HepG2 (cell line): ENCODE data around the gene ATP9A. TPM values are rescaled to one million over a fixed set of nuclear protein-coding genes. Genes with fewer than 3 reads are reported as not detected.
A peak's percentile ranks its signal among the peaks of the same experiment; 100 is the strongest.

ENCODE experiments used
- ATF7-NPFF ChIP-seq: sonication (generic); formaldehyde crosslinking; IDR thresholded peaks from 2 replicates; pipeline ENCODE4 v1.8.1; 2023; ENCODE audit warnings: mild to moderate bottlenecking, low read depth, missing genetic modification reagents, moderate library complexity
- CCAR2 ChIP-seq: fragments of 200-400 bp; formaldehyde crosslinking; optimal IDR thresholded peaks from 2 replicates; pipeline ENCODE3; 2018; ENCODE audit warnings: low read depth, mild to moderate bottlenecking, low read length, moderate library complexity
- CENPT ChIP-seq: sonication (generic); formaldehyde crosslinking; IDR thresholded peaks from 2 replicates; pipeline ENCODE4 v1.8.0; 2022; ENCODE audit warnings: low read depth, mild to moderate bottlenecking, moderate library complexity, missing genetic modification reagents
- EZH2 ChIP-seq: conservative IDR thresholded peaks from 2 replicates; pipeline ENCODE4 v1.6.1; 2012; ENCODE audit warnings: mild to moderate bottlenecking, low read depth, low read length, moderate library complexity
- FOXO4 ChIP-seq: sonication (generic); formaldehyde crosslinking; conservative IDR thresholded peaks from 2 replicates; pipeline ENCODE4 v1.8.1; 2023; ENCODE audit warnings: missing genetic modification reagents
- HDAC1 ChIP-seq: sonication (generic); formaldehyde crosslinking; IDR thresholded peaks from 2 replicates; pipeline ENCODE4 v1.5.1; 2020; ENCODE audit warnings: mild to moderate bottlenecking, missing genetic modification reagents
- HNF4A ChIP-seq: sonication (generic); formaldehyde crosslinking; IDR thresholded peaks from 2 replicates; pipeline ENCODE4 v1.4.0; 2020; ENCODE audit warnings: missing genetic modification reagents
- KLF9 ChIP-seq: IDR thresholded peaks from 2 replicates; pipeline ENCODE4 v1.6.1; 2016; ENCODE audit warnings: low read depth
- NCOA1 ChIP-seq: sonication (generic); formaldehyde crosslinking; IDR thresholded peaks from 2 replicates; pipeline ENCODE4 v1.9.0; 2021; ENCODE audit warnings: missing genetic modification reagents
- NFATC3 ChIP-seq: sonication (generic); formaldehyde crosslinking; IDR thresholded peaks from 2 replicates; pipeline ENCODE4 v1.5.1; 2020; ENCODE audit warnings: mild to moderate bottlenecking, missing genetic modification reagents
- NR2F1 ChIP-seq, 2 experiments: fragments of 450-650 bp in 1 of 2; formaldehyde crosslinking in 1 of 2; IDR thresholded peaks; 2 replicates each; pipeline versions ENCODE4 v1.5.0 to v1.6.1; 2016 to 2020; ENCODE audit warnings: mild to moderate bottlenecking in 1 of 2, missing compliant biosample characterization in 1 of 2, missing genetic modification reagents in 1 of 2, moderate library complexity in 1 of 2
- NR2F2 ChIP-seq: IDR thresholded peaks from 2 replicates; pipeline ENCODE4 v1.6.1; 2012; ENCODE audit warnings: low read depth, inconsistent platforms, borderline replicate concordance
- PRDM15 ChIP-seq: sonication (generic); formaldehyde crosslinking; IDR thresholded peaks from 2 replicates; pipeline ENCODE4 v1.4.0; 2020; ENCODE audit warnings: missing genetic modification reagents
- XRCC5 ChIP-seq: fragments of 200-400 bp; formaldehyde crosslinking; optimal IDR thresholded peaks from 2 replicates; pipeline ENCODE3; 2017; ENCODE audit warnings: mild to moderate bottlenecking, low read length
- ZBTB42 ChIP-seq: sonication (generic); formaldehyde crosslinking; IDR thresholded peaks from 2 replicates; pipeline ENCODE4 v1.5.0; 2020; ENCODE audit warnings: mild to moderate bottlenecking, missing genetic modification reagents
- ZNF3 ChIP-seq: IDR thresholded peaks from 2 replicates; pipeline ENCODE4 v1.7.0; 2017; ENCODE audit warnings: inconsistent platforms
- ZNF781 ChIP-seq: sonication (generic); formaldehyde crosslinking; IDR thresholded peaks from 2 replicates; pipeline ENCODE4 v1.5.1; 2020; ENCODE audit warnings: borderline replicate concordance, mild to moderate bottlenecking, missing genetic modification reagents; ENCODE audit errors: not compliant biosample characterization
- polyA plus RNA-seq, 8 experiments: library from polyadenylated mRNA; depleted of rRNA in 3 of 8; stranded (reverse) in 7 of 8; unstranded in 1 of 8; fragments of >200 nt; fragmentation: Illumina TruSeq in 4 of 8; extraction: Trizol in 4 of 8; gene quantifications; 2 replicates each; pipeline versions ENCODE4 v1.2.1 to v1.2.3, GENCODE V29; 2011 to 2016; ENCODE audit warnings: low read depth in 4 of 8, missing spikeins in 1 of 8, mixed read lengths in 1 of 8; ENCODE audit not compliant: insufficient read depth in 1 of 8
- total RNA-seq, 5 experiments: library from RNA; depleted of rRNA; stranded (reverse); fragments of >200 nt; fragmentation: Illumina TruSeq; extraction: Trizol; gene quantifications; 2 replicates each; pipeline ENCODE4 v1.2.3, GENCODE V29; 2016; ENCODE audit warnings: low read depth in 1 of 5
- TF ChIP-seq, protein P1 (sequence below): sonication (generic); formaldehyde crosslinking; IDR thresholded peaks from 2 replicates; pipeline ENCODE4 v1.4.0; 2020; ENCODE audit warnings: missing genetic modification reagents, mild to moderate bottlenecking, borderline replicate concordance
- TF ChIP-seq, protein P2 (sequence below): sonication (generic); formaldehyde crosslinking; IDR thresholded peaks from 2 replicates; pipeline ENCODE4 v1.4.0; 2020; ENCODE audit warnings: missing genetic modification reagents, borderline replicate concordance

The ATP9A gene
- total and polyA plus RNA-seq, 2 of the 13 experiments (the other 11 are each of a cell fraction or from before 2014, with no cell fraction given): 11.8 to 18.5 TPM

GRCh38 chr20:51647674-51648570, 120.3 kb downstream of the ATP9A start (continued):
- TF ChIP-seq CCAR2: no peak
- no peak for TF ChIP-seq CENPT (CRISPR knock-in tag)
- no peak for TF ChIP-seq ATF7-NPFF (CRISPR knock-in tag)
- TF ChIP-seq, protein P1, sequence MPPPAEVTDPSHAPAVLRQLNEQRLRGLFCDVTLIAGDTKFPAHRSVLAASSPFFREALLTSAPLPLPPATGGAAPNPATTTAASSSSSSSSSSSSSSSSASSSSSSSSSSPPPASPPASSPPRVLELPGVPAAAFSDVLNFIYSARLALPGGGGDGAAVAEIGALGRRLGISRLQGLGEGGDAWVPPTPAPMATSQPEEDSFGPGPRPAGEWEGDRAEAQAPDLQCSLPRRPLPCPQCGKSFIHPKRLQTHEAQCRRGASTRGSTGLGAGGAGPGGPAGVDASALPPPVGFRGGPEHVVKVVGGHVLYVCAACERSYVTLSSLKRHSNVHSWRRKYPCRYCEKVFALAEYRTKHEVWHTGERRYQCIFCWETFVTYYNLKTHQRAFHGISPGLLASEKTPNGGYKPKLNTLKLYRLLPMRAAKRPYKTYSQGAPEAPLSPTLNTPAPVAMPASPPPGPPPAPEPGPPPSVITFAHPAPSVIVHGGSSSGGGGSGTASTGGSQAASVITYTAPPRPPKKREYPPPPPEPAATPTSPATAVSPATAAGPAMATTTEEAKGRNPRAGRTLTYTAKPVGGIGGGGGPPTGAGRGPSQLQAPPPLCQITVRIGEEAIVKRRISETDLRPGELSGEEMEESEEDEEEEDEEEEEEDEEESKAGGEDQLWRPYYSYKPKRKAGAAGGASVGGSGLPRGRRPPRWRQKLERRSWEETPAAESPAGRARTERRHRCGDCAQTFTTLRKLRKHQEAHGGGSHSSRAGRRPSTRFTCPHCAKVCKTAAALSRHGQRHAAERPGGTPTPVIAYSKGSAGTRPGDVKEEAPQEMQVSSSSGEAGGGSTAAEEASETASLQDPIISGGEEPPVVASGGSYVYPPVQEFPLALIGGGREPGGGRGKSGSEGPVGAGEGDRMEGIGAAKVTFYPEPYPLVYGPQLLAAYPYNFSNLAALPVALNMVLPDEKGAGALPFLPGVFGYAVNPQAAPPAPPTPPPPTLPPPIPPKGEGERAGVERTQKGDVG: peak; percentile 84; the same call in 1 of the 2 replicates
- TF ChIP-seq NR2F2: peak; percentile 58; the same call in 1 of the 2 replicates
- no peak for TF ChIP-seq KLF9 (CRISPR knock-in tag)
- TF ChIP-seq HDAC1 (CRISPR knock-in tag): peak; percentile 39; the same call in 1 of the 2 replicates
- peak; percentile 14 for TF ChIP-seq XRCC5
- TF ChIP-seq NR2F1 (CRISPR knock-in tag; IDR thresholded peaks at IDR 0.05): no peak
- no peak for TF ChIP-seq EZH2
- TF ChIP-seq ZNF781 (CRISPR knock-in tag): no peak
- TF ChIP-seq NFATC3 (CRISPR knock-in tag): no peak
- no peak for TF ChIP-seq PRDM15
- TF ChIP-seq, protein P2, sequence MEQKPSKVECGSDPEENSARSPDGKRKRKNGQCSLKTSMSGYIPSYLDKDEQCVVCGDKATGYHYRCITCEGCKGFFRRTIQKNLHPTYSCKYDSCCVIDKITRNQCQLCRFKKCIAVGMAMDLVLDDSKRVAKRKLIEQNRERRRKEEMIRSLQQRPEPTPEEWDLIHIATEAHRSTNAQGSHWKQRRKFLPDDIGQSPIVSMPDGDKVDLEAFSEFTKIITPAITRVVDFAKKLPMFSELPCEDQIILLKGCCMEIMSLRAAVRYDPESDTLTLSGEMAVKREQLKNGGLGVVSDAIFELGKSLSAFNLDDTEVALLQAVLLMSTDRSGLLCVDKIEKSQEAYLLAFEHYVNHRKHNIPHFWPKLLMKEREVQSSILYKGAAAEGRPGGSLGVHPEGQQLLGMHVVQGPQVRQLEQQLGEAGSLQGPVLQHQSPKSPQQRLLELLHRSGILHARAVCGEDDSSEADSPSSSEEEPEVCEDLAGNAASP: no peak
- TF ChIP-seq ZNF3 (CRISPR knock-in tag): no peak
- TF ChIP-seq HNF4A (CRISPR knock-in tag): peak; percentile 79
- TF ChIP-seq FOXO4 (CRISPR knock-in tag): no peak
- no peak for TF ChIP-seq NCOA1
- TF ChIP-seq ZBTB42 (CRISPR knock-in tag): no peak
